Left renal pelvis (tissue), 4 donors: ENCODE data around the gene CPNE4. TPM values are rescaled to one million over a fixed set of nuclear protein-coding genes. Genes with fewer than 3 reads are reported as not detected.

ENCODE experiments used
- DNase-seq, 4 donors: peaks; one replicate each; pipeline ENCODE4 v3.0.0-alpha.2; 2013; ENCODE audit warnings: low read depth in 4 of 4, low spot score in 3 of 4
- polyA plus RNA-seq, 4 donors: library from polyadenylated mRNA; unstranded; fragments of 120-200 nt; gene quantifications; one replicate each; pipeline ENCODE4 v1.2.1, GENCODE V29; 2013; ENCODE audit not compliant: insufficient read length in 4 of 4

Gene CPNE4
- polyA plus RNA-seq, 4 donors, result 0.35 to 0.74 (median 0.62) TPM

DNA sequence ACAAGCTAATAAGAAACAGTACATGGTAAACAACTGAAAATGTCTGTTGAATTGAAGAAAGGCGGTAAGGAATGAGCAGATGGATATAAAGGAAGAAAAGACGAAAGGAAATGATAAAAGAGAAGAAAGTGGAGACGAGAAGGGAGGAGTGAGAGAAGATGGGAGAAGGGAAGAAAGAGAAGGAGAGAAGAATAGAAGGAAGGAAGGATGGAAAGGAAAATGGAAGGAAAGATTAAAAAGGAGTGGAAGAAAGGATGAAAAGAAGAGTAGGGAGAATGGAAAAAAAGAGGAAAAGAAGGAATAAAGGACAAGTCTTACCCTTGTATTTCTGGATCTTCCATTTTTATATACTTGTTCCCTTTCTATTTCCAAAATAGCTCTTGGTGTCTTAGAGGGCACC lies 17.7 kb downstream of the CPNE4 start:
- no peak for DNase-seq

DNA sequence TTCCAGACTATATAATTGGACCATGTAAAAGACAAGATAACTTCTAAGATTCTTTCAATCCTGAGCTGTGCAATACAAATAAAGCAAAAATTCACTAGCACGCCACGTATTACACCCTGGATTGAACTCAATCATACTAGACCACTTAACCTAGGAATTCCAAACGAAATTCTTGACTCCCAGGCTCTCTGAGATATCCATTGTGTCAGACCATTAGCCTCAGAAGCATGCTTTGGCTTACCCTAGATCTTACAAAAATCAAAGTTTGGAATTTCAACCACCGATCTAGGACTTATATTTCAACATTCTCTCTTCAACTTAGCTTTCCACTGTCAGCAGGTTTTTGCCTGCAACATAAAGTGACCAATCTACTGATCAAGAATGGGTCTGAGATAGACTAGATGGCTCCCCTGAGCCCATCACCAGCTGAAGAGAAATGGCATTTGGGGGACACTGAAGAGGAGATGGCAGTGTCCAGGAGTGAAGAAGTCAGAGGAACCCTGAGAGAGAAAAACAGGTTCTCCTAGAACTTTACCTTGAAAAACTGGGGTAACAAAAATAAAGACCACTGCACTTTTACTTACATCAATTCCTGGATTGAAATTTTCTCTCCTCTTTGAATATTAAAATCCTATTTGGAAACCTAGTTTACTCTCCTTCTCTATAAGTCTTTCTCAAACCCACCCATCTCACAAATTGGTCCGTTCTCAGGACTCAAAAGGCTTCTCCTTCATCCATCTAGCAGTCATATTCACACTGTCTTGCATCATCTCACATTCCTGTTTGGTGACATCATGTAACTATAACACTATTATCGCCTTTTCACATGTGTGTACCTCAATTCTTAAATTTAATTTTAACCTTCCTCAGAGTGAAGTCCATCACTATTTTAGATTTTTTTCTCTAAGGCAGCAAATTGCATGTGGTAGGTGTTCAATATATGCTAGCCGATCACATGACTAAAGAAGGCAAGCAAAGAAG lies 18.5 kb downstream of the CPNE4 start:
- no peak for DNase-seq

DNA sequence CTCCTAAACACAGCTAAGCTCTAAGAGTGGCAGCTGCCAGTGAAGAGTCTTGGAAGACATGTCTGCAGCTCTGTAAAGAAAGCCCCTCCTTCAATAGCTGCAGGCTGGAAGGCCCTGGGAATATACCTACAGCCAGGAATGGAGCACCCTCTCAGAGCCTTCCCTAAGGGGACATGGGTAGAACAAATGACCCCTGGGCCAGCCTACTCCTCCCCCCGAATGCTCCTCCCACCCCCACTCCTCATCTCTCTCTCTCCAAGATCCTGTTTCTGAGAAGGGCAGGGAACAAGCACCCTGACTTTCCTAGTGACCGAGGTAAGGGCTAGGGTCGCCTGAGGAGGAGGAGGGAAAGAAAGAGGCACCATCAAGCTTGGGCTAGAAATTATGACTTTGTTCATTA lies 20.7 kb downstream of the CPNE4 start:
- DNase-seq, result no peak

DNA sequence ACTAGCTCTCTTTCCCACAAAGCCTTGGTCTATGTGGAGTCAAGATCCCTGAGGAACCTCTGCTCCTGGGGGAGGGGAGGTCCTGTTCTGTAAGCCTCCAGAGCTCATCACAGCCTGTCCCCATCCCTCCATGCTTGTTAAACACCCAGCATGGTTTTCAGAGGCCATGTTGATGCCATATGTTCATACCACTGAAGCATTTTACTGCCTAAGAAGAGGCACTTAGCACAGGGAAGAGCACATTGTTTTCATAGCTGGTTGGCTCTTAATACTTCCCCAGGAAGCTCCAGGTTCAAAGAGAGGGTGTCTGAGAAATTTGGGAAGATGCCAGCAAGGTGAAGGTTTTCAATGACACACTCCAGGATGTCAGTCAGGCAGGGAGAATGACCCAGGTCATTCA lies 25.6 kb downstream of the CPNE4 start:
- DNase-seq, result no peak

DNA sequence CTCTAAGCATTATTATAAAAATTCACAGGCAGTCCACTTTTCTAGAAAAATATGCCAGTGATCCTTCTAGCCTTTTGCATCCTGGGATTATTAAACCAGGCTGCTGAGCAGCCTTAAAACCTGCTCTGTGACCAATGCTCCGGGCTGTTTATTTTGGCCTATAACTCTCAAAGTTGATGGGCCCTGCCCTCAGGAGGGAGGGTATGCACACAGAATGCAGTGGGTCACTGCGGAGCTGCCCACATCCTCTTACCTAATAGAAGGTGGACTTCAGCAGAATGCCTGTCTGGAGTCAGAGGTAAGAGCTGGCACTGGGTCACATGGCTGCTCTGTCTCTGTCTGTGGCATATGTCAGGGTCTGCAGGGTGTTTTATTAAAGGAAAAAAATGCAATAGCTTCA lies 26.0 kb downstream of the CPNE4 start:
- no peak for DNase-seq

DNA sequence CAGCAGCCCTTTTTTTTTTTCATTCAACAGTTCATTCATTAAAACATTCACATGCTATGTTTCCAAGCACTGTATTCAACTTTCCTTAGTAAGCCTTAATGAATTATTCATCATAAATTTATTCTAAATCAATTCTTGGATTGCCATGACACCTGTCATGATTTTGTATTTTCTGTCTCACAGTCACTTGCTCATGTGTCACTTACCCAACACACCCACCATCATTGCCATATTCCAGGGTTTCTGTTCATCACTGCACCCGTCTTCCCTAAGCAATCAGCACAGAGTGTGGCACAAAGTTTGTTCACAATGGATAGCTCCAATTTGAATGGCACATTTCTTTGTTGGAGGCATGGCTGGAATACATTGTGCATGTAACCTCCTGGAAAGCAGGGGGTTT lies 27.2 kb downstream of the CPNE4 start:
- DNase-seq, result no peak

DNA sequence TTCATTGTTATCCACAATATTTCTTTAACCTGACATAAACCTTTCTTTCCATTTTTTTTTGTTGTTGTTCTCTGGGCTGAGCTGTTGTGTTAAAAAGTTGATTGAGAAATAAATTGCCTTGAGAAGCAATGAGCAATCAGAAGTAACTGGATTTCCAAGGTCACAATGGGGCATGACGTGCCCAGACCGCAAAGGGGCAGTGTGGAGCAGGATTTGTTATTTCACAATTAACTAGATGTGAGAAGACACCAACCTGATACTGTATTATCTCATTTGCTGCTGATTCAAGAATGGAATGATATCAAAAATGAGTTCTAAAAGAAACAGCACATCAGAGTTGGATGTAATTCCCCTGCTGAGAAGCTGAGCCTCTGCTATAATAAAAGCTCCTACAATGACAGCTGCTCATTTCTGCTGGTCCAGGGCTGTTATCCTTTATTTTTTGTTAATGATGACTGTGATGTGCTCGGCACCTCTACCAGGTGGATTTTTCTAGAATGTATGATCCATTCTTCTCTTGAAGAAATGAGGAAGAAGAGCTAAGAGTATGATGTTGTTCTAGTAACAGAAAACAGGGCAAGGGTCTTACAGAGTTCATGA lies 28.1 kb downstream of the CPNE4 start:
- no peak for DNase-seq

DNA sequence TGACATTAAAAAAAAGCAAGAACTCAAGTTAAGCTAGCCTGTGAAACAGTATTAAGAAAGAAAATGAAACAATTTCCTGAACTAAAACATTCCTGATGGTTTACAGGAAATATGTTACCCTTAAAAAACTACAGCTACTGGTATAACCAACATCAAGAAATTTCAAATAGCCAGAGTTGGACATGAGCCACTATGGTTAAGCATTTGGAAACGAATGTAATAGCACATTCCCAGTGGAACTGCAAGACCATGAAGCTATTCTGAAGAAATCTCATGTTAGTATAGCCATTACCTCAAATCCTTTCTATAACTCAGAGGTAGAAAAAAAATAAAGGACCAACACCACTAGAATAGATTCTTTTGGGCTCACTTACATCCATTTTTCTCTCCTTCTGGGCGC lies 30.2 kb downstream of the CPNE4 start:
- no peak for DNase-seq

DNA sequence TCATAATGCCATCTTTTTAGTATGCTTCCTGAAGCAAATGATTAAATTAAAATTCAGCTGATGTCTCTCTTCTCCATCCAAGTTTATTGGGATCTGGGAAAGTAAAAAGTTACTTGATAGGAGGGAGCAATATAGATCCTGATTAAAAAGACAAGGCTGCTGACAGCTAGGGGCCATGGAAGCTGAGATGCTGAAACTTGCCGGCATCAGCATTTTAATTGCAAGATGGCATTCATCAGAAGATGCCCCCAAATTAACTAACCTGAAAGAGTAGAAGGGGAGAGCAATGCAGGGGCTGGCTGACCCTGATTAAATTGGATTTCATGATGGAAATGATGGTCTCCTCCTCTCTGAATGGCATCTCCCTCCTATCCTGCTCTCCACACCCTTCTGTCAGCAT lies 31.1 kb downstream of the CPNE4 start:
- no peak for DNase-seq

DNA sequence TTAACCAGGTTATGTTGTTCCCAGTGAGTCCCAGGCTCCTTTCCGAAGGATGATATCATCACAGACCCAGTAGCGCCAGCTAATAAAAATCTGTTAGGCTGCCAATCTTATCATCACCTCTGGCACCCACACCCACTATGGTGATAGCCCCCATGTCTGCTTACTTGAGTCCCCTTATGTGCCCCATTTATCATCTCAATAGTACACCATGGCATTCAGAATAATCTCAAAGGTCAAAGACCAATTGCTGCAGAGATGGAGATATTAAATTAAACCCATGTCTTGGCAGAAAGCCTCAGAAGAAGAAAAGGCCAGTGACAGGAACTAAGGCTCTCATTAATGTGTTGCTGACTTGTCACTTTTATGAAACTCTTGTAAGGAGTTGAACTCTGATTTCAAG lies 32.8 kb downstream of the CPNE4 start:
- no peak for DNase-seq

DNA sequence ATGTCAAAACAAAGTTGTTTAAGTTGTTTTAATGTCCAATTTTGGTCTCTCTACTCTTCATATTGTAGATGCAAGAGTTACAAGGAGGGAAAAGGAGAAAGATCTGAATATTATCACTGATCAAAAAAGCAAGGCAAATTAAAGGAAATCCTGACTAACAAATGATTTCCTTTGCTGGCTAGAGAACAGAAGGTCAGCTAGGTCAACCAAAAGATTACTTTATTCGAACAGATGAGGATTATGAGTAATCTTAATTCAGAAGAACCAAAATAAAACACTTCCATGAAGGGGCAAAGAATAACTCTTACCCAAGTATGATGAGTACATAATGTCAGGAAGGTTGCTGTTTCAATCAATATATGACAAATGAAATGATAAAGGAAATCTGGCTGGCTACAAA lies 33.8 kb downstream of the CPNE4 start:
- DNase-seq, result no peak

DNA sequence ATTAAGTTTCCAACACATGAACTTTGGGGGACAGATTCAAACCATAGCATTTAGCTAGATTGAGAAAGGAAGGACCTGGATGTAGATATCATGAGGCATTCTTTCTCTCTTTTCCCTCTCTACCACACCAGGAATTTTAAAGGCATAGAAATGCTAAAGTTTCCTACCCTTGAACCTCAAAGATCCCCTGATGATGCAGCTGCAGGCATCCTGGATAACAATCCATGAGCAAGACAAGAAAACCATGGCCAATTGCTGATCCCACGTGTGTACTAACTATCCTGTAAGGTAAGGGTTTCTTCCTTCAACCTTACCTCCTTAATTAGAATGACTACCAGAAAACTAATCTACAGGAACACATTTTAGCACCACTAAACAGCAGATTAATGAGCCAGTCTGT lies 36.8 kb downstream of the CPNE4 start:
- DNase-seq, result no peak

DNA sequence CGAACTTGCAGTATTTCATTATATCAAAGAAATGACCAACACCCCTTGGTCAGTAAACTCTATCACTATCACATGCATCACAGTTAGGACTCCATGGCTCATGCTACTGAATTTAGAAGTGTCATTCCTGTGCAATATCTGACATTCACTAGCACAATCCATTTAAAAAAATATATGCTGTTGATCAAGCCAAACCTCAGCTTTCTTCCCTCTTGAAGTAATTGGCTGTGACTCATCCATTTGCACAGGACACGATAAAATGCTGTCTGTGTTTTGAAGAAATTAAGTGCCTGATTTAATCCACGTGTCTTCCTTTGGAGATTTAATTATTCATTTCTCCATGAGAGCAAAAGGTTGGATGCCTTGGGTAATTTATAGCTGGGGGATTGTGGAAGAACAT lies 38.9 kb downstream of the CPNE4 start:
- DNase-seq, result no peak

DNA sequence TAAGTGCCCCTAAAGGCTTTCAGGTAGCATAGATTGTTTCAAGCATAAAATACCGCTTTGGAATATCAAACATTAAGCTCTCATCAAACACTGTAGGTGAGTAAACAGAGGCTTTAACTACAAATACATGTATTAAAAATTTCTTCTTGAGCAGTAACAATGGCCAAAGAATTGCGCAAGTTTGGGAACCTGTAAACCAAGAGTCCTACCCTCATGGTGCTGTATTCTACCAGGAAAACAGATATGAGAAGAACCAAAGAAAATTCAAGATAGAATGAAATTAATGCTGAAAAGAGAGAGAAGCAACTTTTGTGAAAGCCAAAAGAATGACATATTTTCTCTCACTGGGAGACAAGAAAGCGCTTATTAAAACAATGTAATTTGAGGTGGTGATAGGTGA lies 45.5 kb downstream of the CPNE4 start:
- no peak for DNase-seq

DNA sequence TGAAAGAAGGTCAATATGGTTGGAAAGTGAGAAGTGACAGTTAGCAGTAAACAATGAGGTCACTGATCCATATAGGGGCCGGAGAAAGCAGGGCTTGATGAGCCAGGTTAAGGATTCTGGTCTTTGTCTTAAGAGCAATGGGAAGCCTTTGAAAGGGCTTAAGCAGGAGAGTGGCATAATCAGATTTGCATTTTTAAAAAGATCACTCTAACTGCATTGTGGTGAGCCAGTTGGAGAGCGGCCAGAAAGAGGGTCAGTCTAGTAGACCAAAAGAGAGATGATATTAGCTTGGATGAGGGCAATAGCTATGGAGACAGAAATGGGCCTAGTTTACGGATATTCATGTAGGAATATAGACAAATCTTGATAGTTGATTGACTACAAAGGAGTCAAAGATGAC lies 46.6 kb downstream of the CPNE4 start:
- no peak for DNase-seq

DNA sequence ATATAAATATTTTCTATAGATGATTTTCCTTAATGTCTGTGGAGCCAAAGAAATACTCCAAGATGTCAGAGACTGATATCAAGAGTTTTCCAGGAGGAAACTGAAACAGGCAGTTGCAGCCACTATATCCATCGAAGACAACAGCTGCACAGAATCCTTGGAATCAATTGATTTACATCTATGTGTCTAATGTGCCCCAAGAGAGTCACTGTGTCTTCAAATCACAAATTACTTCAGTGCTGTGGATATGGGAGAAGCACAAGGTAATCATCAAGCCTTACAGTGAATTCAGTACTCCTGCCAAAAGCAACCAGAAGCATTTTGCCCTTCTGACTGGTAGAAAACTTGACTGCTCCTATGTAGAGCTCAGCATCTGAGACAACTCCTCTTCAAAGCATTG lies 51.1 kb downstream of the CPNE4 start:
- no peak for DNase-seq

DNA sequence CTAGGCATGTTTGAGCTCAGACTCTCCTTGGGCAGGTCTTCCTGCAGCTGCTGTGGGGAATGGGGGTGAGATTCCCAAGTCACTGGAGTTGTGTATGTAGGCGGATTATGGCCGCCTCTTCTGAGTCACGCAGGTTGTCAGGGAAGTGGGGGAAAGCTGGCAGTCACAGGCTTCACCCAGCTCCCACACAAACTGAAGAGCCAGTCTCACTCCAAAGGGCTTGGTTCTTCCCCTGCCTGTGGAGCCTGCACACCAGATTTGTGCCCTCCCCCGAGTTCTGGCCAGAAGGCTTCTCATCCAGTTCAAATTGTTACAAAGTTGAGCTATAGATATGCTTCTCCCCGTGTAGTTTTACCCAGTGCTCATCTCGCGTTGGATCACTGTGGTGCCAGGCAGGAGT lies 53.5 kb downstream of the CPNE4 start:
- no peak for DNase-seq

DNA sequence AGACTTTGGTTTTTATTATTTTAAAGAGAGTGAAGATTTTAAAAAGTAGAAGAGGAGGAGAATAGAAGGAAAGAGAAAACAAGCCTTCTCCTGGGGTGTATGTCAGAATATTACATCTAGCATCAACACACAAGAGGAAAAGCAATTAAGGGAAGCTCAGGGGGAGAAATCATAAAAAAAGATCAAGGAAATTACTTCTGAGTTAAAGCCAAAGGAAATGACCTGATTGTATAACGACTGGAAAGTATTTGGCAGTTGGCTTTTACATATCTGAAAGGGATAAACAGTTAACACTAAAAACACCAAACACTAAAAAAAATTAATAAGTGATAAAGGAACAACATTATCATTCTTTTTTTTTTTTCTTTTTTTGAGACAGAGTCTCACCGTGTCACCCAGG lies 58.4 kb downstream of the CPNE4 start:
- no peak for DNase-seq

DNA sequence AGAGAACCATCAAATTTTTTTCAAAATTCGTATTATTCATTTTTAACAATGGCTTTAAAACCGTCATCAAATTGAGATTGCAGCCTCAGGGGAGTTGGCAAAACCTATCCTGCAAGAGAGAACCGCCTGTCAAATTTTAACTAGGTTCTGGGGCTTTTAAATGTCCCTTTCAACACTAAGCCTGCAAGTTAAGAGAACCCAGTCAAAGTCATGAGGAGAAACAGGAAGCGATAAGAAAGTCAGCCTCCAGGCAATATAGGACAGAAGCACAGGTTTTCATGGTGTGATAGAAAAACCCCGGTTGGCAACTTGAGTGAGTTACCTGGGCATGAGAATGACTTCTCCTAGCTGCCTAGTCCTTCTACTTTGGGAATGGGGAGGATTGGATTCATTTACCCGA lies 59.8 kb downstream of the CPNE4 start:
- DNase-seq, result no peak

DNA sequence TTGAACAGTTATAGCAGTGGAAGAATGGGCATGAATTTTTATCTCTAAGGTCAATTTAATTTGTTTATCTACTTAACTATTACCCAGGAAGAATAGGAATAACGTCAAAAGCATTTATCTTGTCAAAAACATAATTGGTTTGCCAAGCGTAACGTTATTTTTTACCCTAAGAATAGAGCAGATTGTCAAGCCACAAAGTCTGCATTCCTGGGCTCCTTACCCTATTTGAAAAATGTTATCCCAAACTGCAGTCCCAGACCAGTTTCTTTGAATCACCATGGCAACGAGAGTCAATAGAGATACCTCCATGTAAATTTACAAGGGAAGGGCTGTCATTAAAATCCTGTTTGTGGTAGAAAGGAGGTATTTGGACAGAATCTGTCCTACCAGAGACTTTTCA lies 61.1 kb downstream of the CPNE4 start:
- DNase-seq, result no peak

DNA sequence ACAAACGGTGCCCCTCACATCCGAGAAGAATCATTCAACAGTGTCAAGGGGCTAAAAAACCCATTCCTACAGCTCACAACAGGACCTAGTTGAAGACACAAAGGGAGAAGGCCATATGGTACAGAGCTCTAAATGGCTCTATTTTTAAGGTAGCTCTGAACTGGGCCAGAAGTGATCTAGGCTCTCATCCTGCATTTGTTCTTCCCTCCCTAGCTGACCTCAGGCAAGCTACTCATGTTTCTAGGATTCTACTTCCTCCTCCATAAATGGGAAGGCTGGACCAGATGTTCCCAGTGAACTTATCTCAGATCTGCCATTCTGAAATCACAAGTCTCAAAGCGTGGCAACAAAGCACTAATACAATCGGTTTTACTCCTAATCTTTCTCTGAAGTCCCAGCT lies 62.3 kb downstream of the CPNE4 start:
- DNase-seq, result no peak

DNA sequence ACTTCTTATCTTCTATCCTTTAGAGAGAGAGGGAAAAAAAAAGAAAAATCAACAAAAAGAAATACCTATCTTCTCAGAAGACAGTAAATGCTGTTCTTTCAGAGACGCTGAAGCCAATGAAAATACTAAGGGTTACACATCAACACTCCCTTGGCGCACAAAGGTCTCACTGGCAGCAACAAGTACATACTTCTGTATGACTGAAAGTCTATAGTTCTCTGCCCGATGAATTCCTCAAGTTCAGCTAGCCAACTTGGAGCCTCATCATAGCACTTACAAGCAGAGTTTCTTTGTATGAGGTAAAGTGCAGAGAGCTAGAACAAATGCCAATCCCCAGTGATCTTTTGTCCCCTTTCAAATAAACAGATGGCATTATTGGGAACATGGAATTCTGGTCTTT lies 62.7 kb downstream of the CPNE4 start:
- no peak for DNase-seq
